AG04449 (cell line): Measurements from ENCODE around the gene EFNA5.

Source experiments
- CTCF ChIA-PET: fragments of 350-600 bp; formaldehyde crosslinking; extraction: SDS; loops from one replicate; lab custom pipeline; 2021; ENCODE audit warnings: antibody characterized with exemption; lab: Yijun Ruan, JAX
- POLR2A ChIA-PET: fragments of 400-600, 350-600 bp; formaldehyde crosslinking; extraction: SDS; loops from one replicate; lab custom pipeline; 2020; ENCODE audit warnings: antibody characterized with exemption, inconsistent platforms; lab: Yijun Ruan, JAX
- DNase-seq: peaks from one replicate; pipeline ENCODE4 v3.0.0-alpha.2; 2010; ENCODE audit warnings: low read depth, low spot score
- H3K4me3 ChIP-seq: 2 replicates; pipeline ENCODE4 v1.5.1; 2011; ENCODE audit warnings: low read depth, mild to moderate bottlenecking, control low read depth, low read length
- CTCF ChIP-seq: IDR thresholded peaks from one replicate; pipeline ENCODE4 v1.5.1; 2011; ENCODE audit warnings: mild to moderate bottlenecking, moderate library complexity, low read length, control low read depth, inconsistent platforms; ENCODE audit not compliant: insufficient read depth; ENCODE audit errors: missing control alignments

Gene EFNA5

DNA sequence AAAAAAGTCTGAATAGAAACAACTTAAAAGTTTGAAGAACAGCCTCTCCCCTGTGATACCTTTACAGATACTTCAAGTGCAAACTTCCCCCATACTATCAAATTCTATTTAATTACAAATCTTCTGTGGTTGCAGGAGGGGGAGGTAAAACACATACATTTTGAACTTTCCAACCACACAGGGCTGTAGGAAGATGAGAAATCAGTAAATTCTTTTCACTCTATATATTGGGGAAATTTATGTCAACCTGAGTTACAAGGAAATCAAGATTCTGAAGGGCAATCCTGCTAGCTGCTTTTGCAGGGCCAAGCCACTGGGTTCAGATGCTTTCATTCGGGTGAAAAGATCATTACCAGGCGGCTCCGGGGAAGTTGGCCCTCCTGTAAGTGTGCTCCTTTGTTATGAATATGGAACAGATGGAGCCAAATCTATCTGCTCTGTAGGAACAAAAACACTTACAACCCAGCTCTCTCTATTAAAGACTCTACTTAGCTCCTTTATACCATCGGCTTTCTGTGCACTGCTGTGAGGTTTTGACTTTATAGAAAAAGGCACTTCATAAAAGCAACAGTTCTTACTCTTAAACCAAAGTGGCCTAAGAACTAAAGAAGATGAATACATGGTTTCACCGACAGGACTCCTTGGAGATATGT is 269.1 kb downstream of the EFNA5 start:
- ChIA-PET POLR2A (no interaction called here), CTCF (no interaction called here)
- no peak for DNase-seq
- TF ChIP-seq CTCF, result no peak
- H3K4me3 ChIP-seq, result no peak overlapping the region

DNA sequence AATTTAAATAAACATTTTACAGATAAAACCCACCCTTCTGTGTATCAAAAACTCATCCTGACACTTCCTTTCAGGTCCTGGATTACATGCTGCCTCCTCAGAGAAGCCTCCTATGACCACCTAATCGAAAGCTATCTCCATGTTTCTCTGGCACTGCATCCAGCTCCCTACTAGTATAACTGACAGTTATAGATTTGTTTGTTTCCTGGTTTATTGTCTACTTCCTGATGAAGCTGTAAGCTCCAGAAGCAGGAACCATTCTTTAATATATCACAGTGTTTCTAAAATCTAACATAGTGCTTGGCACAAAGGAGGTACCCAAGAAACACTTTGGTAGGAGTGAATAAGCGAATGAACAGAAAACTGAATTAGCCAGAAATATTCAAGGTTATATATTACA is 270.4 kb downstream of the EFNA5 start:
- no peak for DNase-seq
- CTCF ChIA-PET, result interaction anchor here (0.6 kb wide), 1 partner anchor 11 kb away, joined by 3 read pairs; no protein-coding TSS in a partner anchor
- no peak overlapping the region for H3K4me3 ChIP-seq
- no peak for TF ChIP-seq CTCF
- POLR2A ChIA-PET, result interaction anchor here (0.6 kb wide), 1 partner anchor 1079 kb away, joined by 3 read pairs; no protein-coding TSS in a partner anchor

GRCh38 chr5:107398703-107399102 is 272.0 kb downstream of the EFNA5 start:
- TF ChIP-seq CTCF, result no peak
- CTCF ChIA-PET, result no interaction called here
- no peak for DNase-seq
- no peak overlapping the region for H3K4me3 ChIP-seq
- POLR2A ChIA-PET, result no interaction called here

DNA sequence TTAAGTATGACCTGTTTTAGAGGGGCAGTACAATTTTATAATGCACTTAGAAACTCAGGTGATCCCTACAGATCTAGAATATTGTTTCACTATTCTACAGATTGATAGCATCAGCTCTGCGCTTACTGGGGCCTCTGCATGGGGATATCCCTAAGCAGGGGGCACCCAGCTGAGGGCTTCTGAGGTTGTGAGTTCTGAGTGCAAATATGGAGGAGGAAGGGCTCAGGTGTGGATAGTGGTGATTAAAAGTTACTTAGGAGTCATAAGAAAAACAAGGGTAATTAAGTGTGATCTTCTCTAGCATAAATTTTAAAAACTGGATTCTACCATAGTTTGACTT is 274.4 kb downstream of the EFNA5 start:
- ChIA-PET CTCF (no interaction called here), POLR2A (no interaction called here)
- no peak for DNase-seq
- H3K4me3 ChIP-seq, result no peak overlapping the region
- no peak for TF ChIP-seq CTCF

DNA sequence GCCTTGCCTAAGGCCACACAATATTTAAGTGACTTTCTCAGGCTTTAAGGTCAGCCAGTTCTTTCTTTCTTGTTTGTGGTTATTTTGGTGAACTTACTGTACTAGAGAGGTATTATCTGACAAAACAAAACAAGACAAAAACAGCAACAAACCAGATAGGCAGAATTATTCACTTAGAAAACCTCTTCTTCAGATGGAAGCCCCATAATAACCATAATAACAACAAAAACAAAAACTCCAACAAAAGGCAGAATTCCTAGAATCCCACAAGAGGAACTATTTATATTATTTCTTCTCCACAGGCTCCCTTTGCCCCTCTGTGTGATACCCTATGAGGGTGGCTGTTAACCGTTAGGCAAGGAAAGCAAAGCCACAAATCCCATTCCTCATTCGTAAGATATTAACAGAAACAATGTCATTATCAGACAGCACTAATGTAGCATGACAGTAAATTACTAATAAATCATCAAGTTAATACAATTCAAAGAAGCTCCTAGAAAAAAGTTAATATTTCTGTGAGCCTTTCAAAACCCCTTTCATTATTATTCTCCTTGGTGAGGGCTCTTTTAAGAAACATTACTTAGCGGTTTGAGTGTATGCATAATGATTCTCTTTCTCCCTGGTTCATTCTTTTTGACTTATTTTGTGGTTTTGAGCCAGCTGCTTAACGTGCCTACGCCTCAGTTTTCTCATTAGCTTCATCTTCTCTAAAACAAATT is 274.9 kb downstream of the EFNA5 start:
- POLR2A ChIA-PET, result no interaction called here

More for the DNA sequence above, 274.9 kb downstream of the EFNA5 start:
- CTCF ChIA-PET, result no interaction called here
- TF ChIP-seq CTCF, result no peak
- no peak for DNase-seq
- H3K4me3 ChIP-seq, result no peak overlapping the region
